Neural crest cell (in vitro differentiated cells): ENCODE data around the gene NEDD1. TPM values are rescaled to one million over a fixed set of nuclear protein-coding genes. Genes with fewer than 3 reads are reported as not detected.

ENCODE experiments used
- DNase-seq: peaks from one replicate; pipeline ENCODE4 v3.0.0; 2021; ENCODE audit warnings: low read depth, mixed read lengths, low spot score
- H3K27ac Mint-ChIP-seq: one replicate; pipeline ENCODE4 v1.8.0; 2021; ENCODE audit warnings: mild to moderate bottlenecking, mixed read lengths; ENCODE audit not compliant: unreplicated experiment
- H3K27me3 Mint-ChIP-seq: 2 replicates; pipeline ENCODE4 v1.8.0; 2021; ENCODE audit warnings: low read depth, mild to moderate bottlenecking, mixed read lengths
- H3K36me3 Mint-ChIP-seq: 2 replicates; pipeline ENCODE4 v1.8.0; 2021; ENCODE audit warnings: low read depth, mild to moderate bottlenecking, mixed read lengths
- H3K4me1 Mint-ChIP-seq: 2 replicates; pipeline ENCODE4 v1.8.0; 2021; ENCODE audit warnings: mixed read lengths
- H3K4me3 Mint-ChIP-seq: one replicate; pipeline ENCODE4 v1.8.0; 2021; ENCODE audit warnings: mild to moderate bottlenecking, mixed read lengths
- H3K9me3 Mint-ChIP-seq: 2 replicates; pipeline ENCODE4 v1.8.0; 2021; ENCODE audit warnings: mixed read lengths
- CTCF ChIP-seq: fragments of 200-600 bp; sonication (generic); conservative IDR thresholded peaks from 2 replicates; pipeline ENCODE4 v1.5.0; 2021; ENCODE audit warnings: antibody characterized with exemption, mild to moderate bottlenecking
- total RNA-seq: library from RNA; stranded (reverse); gene quantifications from 2 replicates; pipeline ENCODE4 v1.2.1, GENCODE V29; 2021

Gene NEDD1
- total RNA-seq, 1 donor from 2014 or later = 37.3 TPM

DNA sequence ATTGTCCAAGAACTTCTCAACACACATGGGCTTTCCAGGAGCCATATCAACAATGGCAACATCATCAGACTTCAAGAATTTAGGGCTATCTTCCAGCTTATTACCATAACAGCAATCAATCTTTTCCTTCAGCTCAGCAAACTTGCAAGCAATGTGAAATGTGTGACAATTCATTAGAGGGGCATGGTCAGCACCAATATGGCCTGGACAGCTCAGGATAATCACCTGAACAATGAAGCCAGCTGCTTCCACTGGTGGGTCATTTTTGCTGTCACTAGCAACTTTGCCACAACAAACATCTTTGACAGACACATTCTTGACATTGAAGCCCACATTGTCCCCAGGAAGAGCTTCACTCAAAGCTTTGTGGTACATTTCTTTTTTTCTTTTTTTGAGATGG lies 5.9 kb upstream of the NEDD1 start:
- H3K27me3 Mint-ChIP-seq = no peaks in the 10 kb centered on the region
- DNase-seq = no peak
- no peak for TF ChIP-seq CTCF
- no peaks in the 10 kb centered on the region for H3K4me1 Mint-ChIP-seq
- H3K27ac Mint-ChIP-seq = no peak overlapping the region
- no peaks in the 10 kb centered on the region for H3K36me3 Mint-ChIP-seq
- H3K4me3 Mint-ChIP-seq = no peak overlapping the region
- peaks cover 2% of the 10 kb centered on the region for H3K9me3 Mint-ChIP-seq

DNA sequence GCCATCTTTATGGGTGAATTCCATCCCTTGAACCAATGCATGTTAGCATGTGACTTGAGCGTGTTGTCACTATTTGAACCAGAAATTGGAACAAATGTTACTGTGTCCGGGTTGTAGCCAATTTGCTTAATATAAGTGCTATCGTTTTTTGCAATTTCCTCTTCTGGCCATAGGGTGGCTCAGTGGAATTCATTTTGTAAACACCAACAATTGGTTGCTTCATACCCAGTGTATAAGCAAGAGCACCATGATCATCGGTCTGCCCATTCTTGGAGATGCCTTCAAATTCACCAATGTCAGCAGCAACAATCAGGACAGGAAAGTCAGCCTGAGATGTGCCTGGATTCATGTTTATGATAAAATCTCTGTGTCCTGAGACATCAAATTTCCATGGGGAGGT lies 5.0 kb upstream of the NEDD1 start:
- no peak for DNase-seq
- peaks cover 2% of the 10 kb centered on the region for H3K9me3 Mint-ChIP-seq
- H3K27me3 Mint-ChIP-seq = no peaks in the 10 kb centered on the region
- H3K4me1 Mint-ChIP-seq = no peaks in the 10 kb centered on the region
- H3K36me3 Mint-ChIP-seq = no peaks in the 10 kb centered on the region
- H3K27ac Mint-ChIP-seq = no peak overlapping the region
- TF ChIP-seq CTCF = peak; percentile 14
- no peak overlapping the region for H3K4me3 Mint-ChIP-seq

DNA sequence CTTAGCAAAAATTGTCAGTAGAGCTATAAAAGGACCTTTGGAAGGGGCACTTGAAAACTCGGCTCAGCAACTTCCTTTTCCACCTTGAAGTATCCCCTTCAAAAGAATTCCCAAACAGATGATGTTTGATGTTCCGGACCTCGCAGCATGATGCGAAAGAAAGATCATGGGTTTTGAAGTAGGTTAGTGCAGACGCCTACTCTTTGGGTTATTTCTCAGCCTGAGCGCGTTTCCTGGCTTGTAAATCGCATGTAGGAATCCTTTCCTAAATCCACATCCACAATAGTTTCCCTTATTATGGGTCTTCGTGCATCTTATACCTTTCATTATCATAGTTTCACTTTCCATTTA lies 584 bp upstream of the NEDD1 start:
- TF ChIP-seq CTCF = no peak
- Mint-ChIP-seq H3K4me1 (peaks cover 33% of the 10 kb centered on the region), H3K4me3 (peak overlapping the region; percentile 88), H3K9me3 (peaks cover 2% of the 10 kb centered on the region), H3K27me3 (no peaks in the 10 kb centered on the region), H3K27ac (peak overlapping the region; percentile 89), H3K36me3 (no peaks in the 10 kb centered on the region)
- DNase-seq = no peak

GRCh38 chr12:96907671-96908422 lies 790 bp downstream of the NEDD1 start:
- Mint-ChIP-seq H3K27me3 (no peaks in the 10 kb centered on the region), H3K4me1 (peaks cover 40% of the 10 kb centered on the region), H3K27ac (peak overlapping the region; percentile 97), H3K9me3 (peaks cover 2% of the 10 kb centered on the region), H3K4me3 (peak overlapping the region; percentile 97), H3K36me3 (peaks cover 2% of the 10 kb centered on the region)
- peak; percentile 8 for DNase-seq
- no peak for TF ChIP-seq CTCF

DNA sequence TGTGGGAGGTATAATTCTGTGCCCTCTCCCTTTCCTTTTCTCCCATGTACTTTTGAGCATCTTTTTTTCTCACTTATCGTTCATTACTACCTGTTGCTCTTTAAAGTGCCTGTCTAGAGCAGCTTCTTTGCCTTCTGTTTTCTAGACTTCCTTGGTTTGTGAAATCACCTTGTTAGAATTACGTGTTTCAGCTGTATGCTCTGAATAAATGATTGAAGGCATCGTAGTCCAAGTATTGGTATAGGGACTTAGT lies 1.3 kb downstream of the NEDD1 start:
- peaks cover 2% of the 10 kb centered on the region for H3K9me3 Mint-ChIP-seq
- H3K27ac Mint-ChIP-seq = no peak overlapping the region
- no peak for DNase-seq
- TF ChIP-seq CTCF = no peak
- no peaks in the 10 kb centered on the region for H3K27me3 Mint-ChIP-seq
- H3K4me3 Mint-ChIP-seq = peak overlapping the region; percentile 97
- H3K4me1 Mint-ChIP-seq = peaks cover 40% of the 10 kb centered on the region
- H3K36me3 Mint-ChIP-seq = peaks cover 2% of the 10 kb centered on the region
